Neural cell (in vitro differentiated cells): ENCODE data around the gene NCK2. TPM values are rescaled to one million over a fixed set of nuclear protein-coding genes. Genes with fewer than 3 reads are reported as not detected.

Experiments used
- H2AFZ ChIP-seq: fragments of 200-600, 300-800 bp; sonication (generic), shearing (Covaris generic); 2 replicates; pipeline ENCODE4 v1.6.0; 2014; ENCODE audit warnings: low read depth, mild to moderate bottlenecking, antibody characterized with exemption, low read length, moderate library complexity
- H3F3A ChIP-seq: fragments of 200-600 bp; shearing (Covaris generic); 2 replicates; pipeline ENCODE4 v1.6.1; 2016; ENCODE audit warnings: mild to moderate bottlenecking, moderate library complexity, mixed read lengths, antibody characterized with exemption, low read length; ENCODE audit not compliant: insufficient read depth, poor library complexity, severe bottlenecking
- H3K27ac ChIP-seq: fragments of 200-600, 300-800 bp; sonication (generic), shearing (Covaris generic); 2 replicates; pipeline ENCODE4 v1.5.1; 2014; ENCODE audit warnings: mild to moderate bottlenecking, low read length, moderate library complexity
- H3K27me3 ChIP-seq: fragments of 300-800, 200-600 bp; sonication (generic), shearing (Covaris generic); 2 replicates; pipeline ENCODE4 v1.6.0; 2014; ENCODE audit warnings: mild to moderate bottlenecking, low read depth, low read length, moderate library complexity; ENCODE audit not compliant: insufficient read depth
- H3K36me3 ChIP-seq: fragments of 300-800, 200-600 bp; sonication (generic), shearing (Covaris generic); 2 replicates; pipeline ENCODE4 v1.5.1; 2014; ENCODE audit warnings: mild to moderate bottlenecking, antibody characterized with exemption, low read length, moderate library complexity; ENCODE audit not compliant: insufficient read depth
- H3K4me2 ChIP-seq: fragments of 300-800, 200-600 bp; sonication (generic), shearing (Covaris generic); 2 replicates; pipeline ENCODE4 v1.6.0; 2014; ENCODE audit warnings: mild to moderate bottlenecking, low read length
- H3K4me3 ChIP-seq: fragments of 300-800, 200-600 bp; sonication (generic), shearing (Covaris generic); 2 replicates; pipeline ENCODE4 v1.5.1; 2014; ENCODE audit warnings: mild to moderate bottlenecking, low read length, moderate library complexity
- H3K79me2 ChIP-seq: fragments of 200-600 bp; shearing (Covaris generic); replicated peaks from 2 replicates; pipeline ENCODE4 v1.6.0; 2014; ENCODE audit warnings: mild to moderate bottlenecking, low read length, moderate library complexity; ENCODE audit not compliant: insufficient read depth
- H3K9ac ChIP-seq: fragments of 300-800, 200-600 bp; sonication (generic), shearing (Covaris generic); 2 replicates; pipeline ENCODE4 v1.6.1; 2016; ENCODE audit warnings: mild to moderate bottlenecking, low read length, mixed read lengths
- H3K9me2 ChIP-seq: fragments of 200-600 bp; shearing (Covaris generic); 2 replicates; pipeline ENCODE4 v1.6.1; 2016; ENCODE audit warnings: mild to moderate bottlenecking, low read length, mixed read lengths; ENCODE audit not compliant: insufficient read depth
- H3K9me3 ChIP-seq: fragments of 200-600, 300-800 bp; sonication (generic), shearing (Covaris generic); 2 replicates; pipeline ENCODE4 v1.6.1; 2016; ENCODE audit warnings: mild to moderate bottlenecking, mixed run types, low read length, moderate library complexity, mixed read lengths
- H4K20me1 ChIP-seq: fragments of 200-600 bp; shearing (Covaris generic); 2 replicates; pipeline ENCODE4 v1.6.1; 2016; ENCODE audit warnings: mild to moderate bottlenecking, mixed run types; ENCODE audit not compliant: insufficient read depth
- EP300 ChIP-seq: fragments of 450-650 bp; conservative IDR thresholded peaks from 2 replicates; pipeline ENCODE4 v1.6.1; 2014; ENCODE audit warnings: antibody characterized with exemption, mild to moderate bottlenecking, moderate library complexity; ENCODE audit not compliant: poor library complexity, severe bottlenecking
- EZH2 ChIP-seq: fragments of 200-600, 300-800 bp; shearing (Covaris generic), sonication (generic); IDR thresholded peaks from 2 replicates; pipeline ENCODE4 v1.6.1; 2014; ENCODE audit warnings: antibody characterized with exemption, low read length, borderline replicate concordance, mild to moderate bottlenecking; ENCODE audit not compliant: insufficient read depth, poor library complexity, severe bottlenecking
- MXI1 ChIP-seq: fragments of 450-650 bp; conservative IDR thresholded peaks from 2 replicates; pipeline ENCODE4 v1.6.1; 2014; ENCODE audit warnings: antibody characterized with exemption, mild to moderate bottlenecking; ENCODE audit not compliant: poor library complexity, severe bottlenecking
- POLR2AphosphoS5 ChIP-seq: IDR thresholded peaks from 2 replicates; pipeline ENCODE4 v1.6.1; 2012
- RAD21 ChIP-seq: fragments of 450-650 bp; conservative IDR thresholded peaks from 2 replicates; pipeline ENCODE4 v1.6.1; 2014; ENCODE audit warnings: antibody characterized with exemption, mild to moderate bottlenecking, moderate library complexity
- SMC3 ChIP-seq: fragments of 450-650 bp; conservative IDR thresholded peaks from 2 replicates; pipeline ENCODE4 v1.6.1; 2014; ENCODE audit warnings: antibody characterized with exemption, mild to moderate bottlenecking, moderate library complexity; ENCODE audit not compliant: poor library complexity
- TAF1 ChIP-seq: IDR thresholded peaks from 2 replicates; pipeline ENCODE4 v1.6.1; 2012; ENCODE audit warnings: low read depth
- polyA plus RNA-seq: library from polyadenylated mRNA; depleted of rRNA; stranded (reverse); fragments of >200 nt; gene quantifications from 2 replicates; pipeline ENCODE4 v1.2.3, GENCODE V29; 2014
- TF ChIP-seq, protein P1 (sequence below): IDR thresholded peaks from 2 replicates; pipeline ENCODE4 v1.6.1; 2012; ENCODE audit warnings: borderline replicate concordance
- TF ChIP-seq, protein P2 (sequence below): fragments of 450-650 bp; IDR thresholded peaks from 2 replicates; pipeline ENCODE4 v1.5.1; 2014; ENCODE audit warnings: antibody characterized with exemption, mild to moderate bottlenecking, moderate library complexity; ENCODE audit not compliant: poor library complexity, severe bottlenecking

Gene NCK2
- polyA plus RNA-seq, 1 donor from 2014 or later = 49.4 TPM

DNA sequence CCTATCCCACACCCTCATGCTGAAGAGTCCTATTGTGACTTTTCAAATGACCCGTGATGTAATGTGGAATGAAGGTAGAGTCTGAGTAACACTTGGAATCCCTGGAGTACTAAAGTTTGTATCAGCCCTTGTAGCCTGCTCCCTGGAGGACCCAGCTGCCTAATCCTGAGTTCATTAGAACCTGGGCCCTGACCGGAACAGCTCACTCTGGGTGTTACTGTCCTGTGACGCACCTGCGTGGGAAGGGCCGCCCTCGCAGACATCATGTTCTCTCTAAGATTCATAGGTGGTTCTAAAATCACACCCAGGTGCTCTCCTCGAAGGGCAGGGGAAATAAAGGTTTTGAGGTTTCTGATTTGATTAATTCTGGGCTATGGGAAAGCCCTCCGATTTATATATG lies 62.3 kb downstream of the NCK2 start:
- H3K9ac ChIP-seq = no peak overlapping the region
- H2AFZ ChIP-seq = no peak overlapping the region
- no peaks in the 10 kb centered on the region for H3K9me3 ChIP-seq
- no peaks in the 10 kb centered on the region for H3K27me3 ChIP-seq
- no peak overlapping the region for H3K4me3 ChIP-seq
- H4K20me1 ChIP-seq = no peaks in the 10 kb centered on the region
- peaks cover 73% of the 10 kb centered on the region for H3K79me2 ChIP-seq
- no peaks in the 10 kb centered on the region for H3K36me3 ChIP-seq
- no peaks in the 10 kb centered on the region for H3K9me2 ChIP-seq
- no peak overlapping the region for H3K4me2 ChIP-seq
- H3F3A ChIP-seq = no peaks in the 10 kb centered on the region
- H3K27ac ChIP-seq = no peak overlapping the region
- no peak for TF ChIP-seq SMC3
- TF ChIP-seq, protein P1, sequence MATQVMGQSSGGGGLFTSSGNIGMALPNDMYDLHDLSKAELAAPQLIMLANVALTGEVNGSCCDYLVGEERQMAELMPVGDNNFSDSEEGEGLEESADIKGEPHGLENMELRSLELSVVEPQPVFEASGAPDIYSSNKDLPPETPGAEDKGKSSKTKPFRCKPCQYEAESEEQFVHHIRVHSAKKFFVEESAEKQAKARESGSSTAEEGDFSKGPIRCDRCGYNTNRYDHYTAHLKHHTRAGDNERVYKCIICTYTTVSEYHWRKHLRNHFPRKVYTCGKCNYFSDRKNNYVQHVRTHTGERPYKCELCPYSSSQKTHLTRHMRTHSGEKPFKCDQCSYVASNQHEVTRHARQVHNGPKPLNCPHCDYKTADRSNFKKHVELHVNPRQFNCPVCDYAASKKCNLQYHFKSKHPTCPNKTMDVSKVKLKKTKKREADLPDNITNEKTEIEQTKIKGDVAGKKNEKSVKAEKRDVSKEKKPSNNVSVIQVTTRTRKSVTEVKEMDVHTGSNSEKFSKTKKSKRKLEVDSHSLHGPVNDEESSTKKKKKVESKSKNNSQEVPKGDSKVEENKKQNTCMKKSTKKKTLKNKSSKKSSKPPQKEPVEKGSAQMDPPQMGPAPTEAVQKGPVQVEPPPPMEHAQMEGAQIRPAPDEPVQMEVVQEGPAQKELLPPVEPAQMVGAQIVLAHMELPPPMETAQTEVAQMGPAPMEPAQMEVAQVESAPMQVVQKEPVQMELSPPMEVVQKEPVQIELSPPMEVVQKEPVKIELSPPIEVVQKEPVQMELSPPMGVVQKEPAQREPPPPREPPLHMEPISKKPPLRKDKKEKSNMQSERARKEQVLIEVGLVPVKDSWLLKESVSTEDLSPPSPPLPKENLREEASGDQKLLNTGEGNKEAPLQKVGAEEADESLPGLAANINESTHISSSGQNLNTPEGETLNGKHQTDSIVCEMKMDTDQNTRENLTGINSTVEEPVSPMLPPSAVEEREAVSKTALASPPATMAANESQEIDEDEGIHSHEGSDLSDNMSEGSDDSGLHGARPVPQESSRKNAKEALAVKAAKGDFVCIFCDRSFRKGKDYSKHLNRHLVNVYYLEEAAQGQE = no peak
- no peak for TF ChIP-seq POLR2AphosphoS5
- TF ChIP-seq, protein P2, sequence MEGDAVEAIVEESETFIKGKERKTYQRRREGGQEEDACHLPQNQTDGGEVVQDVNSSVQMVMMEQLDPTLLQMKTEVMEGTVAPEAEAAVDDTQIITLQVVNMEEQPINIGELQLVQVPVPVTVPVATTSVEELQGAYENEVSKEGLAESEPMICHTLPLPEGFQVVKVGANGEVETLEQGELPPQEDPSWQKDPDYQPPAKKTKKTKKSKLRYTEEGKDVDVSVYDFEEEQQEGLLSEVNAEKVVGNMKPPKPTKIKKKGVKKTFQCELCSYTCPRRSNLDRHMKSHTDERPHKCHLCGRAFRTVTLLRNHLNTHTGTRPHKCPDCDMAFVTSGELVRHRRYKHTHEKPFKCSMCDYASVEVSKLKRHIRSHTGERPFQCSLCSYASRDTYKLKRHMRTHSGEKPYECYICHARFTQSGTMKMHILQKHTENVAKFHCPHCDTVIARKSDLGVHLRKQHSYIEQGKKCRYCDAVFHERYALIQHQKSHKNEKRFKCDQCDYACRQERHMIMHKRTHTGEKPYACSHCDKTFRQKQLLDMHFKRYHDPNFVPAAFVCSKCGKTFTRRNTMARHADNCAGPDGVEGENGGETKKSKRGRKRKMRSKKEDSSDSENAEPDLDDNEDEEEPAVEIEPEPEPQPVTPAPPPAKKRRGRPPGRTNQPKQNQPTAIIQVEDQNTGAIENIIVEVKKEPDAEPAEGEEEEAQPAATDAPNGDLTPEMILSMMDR = no peak
- TF ChIP-seq TAF1 = no peak
- no peak for TF ChIP-seq EZH2
- no peak for TF ChIP-seq EP300
- TF ChIP-seq MXI1 = no peak
- no peak for TF ChIP-seq RAD21

DNA sequence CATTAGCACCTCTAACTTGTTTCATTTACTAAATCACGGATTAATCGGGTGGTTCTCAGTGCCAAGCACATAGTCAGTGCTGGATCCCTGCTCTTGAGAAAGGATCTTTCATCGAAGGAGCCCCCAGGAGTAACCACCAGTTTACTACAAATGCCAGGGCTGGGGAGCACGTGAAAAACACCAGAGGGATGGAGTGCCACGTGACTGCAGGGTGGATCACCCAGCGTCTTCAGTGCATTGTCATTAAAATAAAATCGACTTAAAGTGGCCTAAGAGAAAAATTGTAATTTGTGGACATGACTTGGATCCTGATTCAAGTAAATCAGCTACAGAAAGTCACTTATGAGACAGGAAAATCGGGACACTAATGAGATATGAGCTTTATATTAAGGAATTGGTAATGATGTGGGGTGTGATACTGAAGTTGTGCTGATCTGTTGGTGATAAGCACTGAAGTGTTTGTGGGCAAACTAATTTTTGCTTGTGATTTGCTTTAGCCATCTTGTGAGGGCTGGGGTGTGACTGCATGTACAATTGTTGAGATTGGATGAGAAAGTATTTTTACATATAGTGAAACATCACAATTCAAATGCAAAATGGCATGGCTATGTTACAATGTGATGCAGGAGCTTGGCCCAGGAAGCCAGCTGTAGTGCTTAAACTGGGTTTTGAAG lies 63.8 kb downstream of the NCK2 start:
- Histone ChIP-seq H3K4me3 (no peak overlapping the region), H3K79me2 (peaks cover 70% of the 10 kb centered on the region), H3K4me2 (no peak overlapping the region), H4K20me1 (no peaks in the 10 kb centered on the region), H3K9ac (no peak overlapping the region), H2AFZ (no peak overlapping the region), H3K9me2 (no peaks in the 10 kb centered on the region), H3K36me3 (no peaks in the 10 kb centered on the region), H3K27ac (no peak overlapping the region), H3F3A (no peaks in the 10 kb centered on the region), H3K27me3 (no peaks in the 10 kb centered on the region), H3K9me3 (no peaks in the 10 kb centered on the region)
- no peak for TF ChIP-seq RAD21
- TF ChIP-seq, protein P1 = no peak
- no peak for TF ChIP-seq TAF1
- no peak for TF ChIP-seq SMC3
- TF ChIP-seq EZH2 = no peak
- TF ChIP-seq, protein P2 = no peak
- no peak for TF ChIP-seq EP300
- no peak for TF ChIP-seq MXI1
- no peak for TF ChIP-seq POLR2AphosphoS5
